HG02588 (cell line): ENCODE results near the gene FGB.
A peak's percentile ranks its signal among the peaks of the same experiment; 100 is the strongest.

ENCODE experiments used
- ATAC-seq: cut with Tn5 transposase; IDR thresholded peaks from one replicate; pipeline ENCODE4 v1.9.1; 2021; ENCODE audit warnings: mild to moderate bottlenecking, moderate library complexity; ENCODE audit not compliant: unreplicated experiment

The FGB gene

DNA sequence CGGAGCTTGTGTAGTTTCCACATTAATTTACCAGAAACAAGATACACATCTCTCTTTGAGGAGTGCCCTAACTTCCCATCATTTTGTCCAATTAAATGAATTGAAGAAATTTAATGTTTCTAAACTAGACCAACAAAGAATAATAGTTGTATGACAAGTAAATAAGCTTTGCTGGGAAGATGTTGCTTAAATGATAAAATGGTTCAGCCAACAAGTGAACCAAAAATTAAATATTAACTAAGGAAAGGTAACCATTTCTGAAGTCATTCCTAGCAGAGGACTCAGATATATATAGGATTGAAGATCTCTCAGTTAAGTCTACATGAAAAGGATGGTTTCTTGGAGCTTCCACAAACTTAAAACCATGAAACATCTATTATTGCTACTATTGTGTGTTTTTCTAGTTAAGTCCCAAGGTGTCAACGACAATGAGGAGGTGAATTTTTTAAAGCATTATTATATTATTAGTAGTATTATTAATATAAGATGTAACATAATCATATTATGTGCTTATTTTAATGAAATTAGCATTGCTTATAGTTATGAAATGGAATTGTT is at the start of gene FGB:
Gene FGB, plus strand, starts transcription at position 315 of the 558 bp plus-strand sequence. Its CDS starts 8 bp downstream, at position 323.
- no peak for ATAC-seq

DNA sequence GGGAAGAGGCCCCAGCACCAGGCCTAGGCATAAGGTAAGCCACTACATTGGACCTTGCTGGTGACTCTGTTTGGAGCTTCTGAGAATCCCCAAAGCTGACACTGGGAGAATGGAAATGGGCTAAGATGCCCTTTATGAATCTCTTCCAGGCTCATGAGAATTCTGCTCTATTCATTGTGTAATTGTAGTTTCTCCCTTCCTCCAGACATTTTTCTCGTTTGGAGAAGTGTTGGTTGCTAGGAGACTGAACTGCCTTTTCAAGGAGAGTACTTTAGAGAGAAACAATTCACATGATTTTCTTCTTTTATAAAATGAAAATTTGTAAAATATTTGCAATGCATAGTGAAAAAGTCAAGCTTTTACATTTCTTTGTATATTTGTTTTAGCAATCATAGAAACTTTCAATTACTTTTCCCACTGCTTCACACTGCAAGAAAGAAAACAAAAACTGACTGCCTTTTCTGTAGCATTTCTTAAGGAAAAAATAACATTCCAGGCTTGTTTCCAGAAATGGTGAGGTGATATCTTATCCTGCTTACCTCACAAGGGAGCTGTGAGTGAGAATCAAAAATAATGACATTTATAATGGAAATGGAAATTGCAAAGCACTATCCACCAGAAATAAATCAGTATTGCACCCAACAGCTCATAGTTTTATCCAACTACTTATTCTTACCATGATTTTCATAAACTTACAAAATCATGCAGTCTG is 46.3 kb upstream of the FGB start:
- no peak for ATAC-seq

DNA sequence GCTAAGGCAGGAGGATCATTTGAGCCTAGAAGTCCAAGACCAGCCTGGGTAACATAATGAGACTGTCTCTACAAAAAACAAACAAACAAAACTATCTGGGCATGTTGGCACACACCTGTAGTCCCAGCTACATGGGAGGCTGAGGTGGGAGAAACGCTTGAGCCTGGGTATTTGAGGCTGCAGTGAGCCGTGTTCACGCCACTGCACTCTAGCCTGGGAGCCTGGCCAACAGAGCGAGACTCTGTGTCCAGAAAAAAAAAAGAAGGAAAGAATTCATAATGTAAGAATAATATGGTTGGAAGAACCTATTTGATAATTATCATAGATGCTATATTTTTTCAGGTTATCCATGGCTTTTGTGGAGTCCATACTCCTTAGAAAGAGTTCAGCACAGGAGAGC is 45.2 kb upstream of the FGB start:
- no peak for ATAC-seq

DNA sequence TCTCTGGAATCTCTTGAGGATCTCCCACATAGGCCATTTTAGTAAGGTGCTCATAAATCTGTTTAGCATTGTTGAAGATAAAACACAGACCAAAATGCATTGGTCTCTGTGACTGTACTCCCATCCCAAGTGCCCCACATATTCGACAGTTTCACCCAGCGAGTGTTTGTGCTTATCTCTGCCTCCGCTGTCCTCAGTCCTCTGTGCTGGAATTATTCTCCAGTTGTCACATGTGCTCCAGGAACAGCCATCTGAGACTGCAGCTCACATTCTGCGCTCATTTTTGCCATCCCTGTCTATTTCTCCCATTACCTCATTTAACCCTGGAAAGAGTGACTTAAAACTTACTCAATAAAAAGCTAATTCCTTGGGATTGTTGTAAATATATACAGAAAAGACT is 43.6 kb upstream of the FGB start:
- no peak for ATAC-seq

DNA sequence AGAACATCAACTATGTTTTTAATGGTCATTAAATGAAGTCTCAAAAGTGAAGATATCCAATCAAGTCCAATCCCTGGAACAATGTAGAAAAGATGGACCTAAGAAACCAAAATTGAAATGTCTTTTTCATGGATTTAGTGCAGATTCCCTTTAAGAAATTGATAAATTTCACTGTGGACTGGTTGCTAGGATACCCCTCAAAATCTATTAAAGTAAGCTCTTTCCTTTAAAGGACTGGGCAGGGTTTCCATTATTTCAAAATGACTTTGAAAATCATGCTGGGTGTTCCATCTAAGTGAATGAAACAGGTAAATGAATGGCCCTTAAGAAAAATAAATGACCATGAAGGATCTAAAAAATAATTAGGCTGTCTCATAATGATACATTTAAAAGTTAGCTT is 41.2 kb upstream of the FGB start:
- ATAC-seq = no peak

DNA sequence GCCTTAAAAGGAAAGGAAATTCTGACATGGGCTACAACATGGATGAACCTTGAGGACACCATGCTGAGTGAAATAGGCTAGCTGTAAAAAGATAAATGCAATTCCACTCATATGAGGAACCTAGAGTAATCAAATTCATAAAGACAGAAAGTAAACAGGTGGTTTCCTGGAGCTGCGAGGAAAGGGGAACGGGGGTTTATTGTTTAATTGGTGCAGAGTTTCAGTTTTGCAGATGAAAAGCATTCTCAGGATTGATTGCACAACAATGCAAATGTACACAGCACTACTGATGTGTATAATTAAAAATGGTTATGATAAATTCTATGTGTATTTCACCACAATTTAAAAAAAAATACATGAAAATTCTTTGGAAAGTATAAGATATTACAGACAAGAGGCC is 36.7 kb upstream of the FGB start:
- no peak for ATAC-seq

DNA sequence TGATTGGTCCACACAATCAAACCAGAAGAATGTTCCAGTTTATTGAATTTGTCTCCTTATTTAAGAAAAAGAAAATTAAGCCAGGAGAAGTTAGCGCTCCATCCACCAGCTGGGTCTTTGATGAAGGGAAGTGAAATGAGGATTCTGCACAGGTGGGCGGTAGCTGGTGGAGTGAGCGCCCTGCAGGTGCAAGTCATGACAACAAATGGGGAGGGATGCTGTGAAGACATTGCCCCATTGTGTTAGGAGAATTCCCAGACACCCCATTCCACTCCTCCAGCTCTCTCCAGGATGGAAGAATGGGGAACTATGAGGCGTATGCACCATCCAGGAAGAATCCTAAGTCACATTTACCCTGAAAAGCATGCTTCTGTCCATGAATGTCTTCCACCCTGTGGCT is 35.5 kb upstream of the FGB start:
- no peak for ATAC-seq

DNA sequence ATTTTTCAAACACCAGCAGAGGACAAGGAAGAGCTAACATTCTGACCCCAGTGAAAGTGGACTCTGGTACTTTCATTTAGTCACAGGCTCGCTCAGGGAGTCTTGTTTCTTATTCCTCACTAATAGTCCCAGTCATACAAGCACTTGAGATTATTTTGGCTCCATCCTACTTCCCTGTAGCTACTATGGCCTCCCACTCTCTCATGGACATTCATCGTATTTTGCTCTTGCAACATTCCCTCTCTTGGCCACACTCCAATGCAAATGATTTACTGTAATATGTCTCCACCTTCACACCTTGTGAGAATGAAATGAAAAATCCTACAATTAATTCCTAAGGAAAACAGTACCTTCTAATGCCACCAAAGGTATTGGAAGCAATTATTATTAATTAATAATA is 33.9 kb upstream of the FGB start:
- no peak for ATAC-seq

DNA sequence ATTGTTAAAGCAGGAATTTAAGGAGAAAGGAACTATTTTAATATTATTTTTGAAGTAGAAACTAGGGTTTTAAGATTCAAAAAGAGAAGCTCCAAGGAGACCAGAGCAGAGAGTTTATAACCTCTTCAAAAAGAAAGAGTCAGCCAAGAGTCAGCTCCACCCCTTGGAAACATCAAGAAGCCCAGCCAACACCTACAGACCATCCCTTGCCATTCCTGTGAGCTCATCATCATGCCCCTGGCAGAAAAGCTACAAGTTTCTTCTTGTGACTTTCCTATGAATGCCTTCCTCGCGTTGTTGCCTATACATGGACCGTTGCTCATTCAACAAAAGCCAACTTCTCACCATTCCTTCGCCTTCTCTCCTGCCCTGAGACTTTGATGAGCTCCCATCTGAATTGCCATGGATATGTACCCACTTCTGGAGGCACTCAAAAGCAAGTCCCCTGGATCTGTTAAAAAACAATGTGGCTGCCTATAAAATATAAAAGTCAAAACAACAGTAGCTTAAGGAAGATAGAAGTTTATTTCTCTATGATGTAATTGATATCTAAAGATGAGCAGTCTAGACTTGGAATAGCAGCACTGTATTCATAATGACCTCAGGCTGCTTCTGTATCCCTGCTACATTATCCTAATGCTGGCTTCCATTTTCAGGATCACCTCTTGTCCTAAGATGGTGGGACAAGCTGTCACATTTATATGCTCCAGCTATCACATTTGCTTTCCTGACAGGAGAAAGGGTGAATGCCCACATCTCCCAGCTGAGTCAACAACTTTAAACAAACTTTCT is 32.9 kb upstream of the FGB start:
- ATAC-seq = no peak

DNA sequence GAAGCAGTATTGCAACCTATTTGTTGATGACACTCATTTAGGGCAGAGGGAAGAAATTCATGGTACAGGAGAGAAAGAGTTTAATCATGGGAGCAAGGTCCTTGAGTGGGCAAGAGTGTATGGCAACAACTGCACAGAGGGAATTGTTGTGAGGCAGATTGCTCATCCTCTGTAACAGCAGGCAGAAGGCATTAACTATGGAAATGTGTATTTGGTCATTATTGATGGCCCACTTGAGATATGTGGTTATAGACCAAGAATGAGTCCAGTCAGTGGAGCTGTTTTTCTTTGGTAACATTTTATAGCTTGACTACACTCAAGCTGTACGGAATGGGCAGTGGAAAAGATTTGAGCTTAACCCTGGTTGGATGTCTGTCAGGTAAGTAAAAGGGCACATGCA is 28.5 kb upstream of the FGB start:
- no peak for ATAC-seq

DNA sequence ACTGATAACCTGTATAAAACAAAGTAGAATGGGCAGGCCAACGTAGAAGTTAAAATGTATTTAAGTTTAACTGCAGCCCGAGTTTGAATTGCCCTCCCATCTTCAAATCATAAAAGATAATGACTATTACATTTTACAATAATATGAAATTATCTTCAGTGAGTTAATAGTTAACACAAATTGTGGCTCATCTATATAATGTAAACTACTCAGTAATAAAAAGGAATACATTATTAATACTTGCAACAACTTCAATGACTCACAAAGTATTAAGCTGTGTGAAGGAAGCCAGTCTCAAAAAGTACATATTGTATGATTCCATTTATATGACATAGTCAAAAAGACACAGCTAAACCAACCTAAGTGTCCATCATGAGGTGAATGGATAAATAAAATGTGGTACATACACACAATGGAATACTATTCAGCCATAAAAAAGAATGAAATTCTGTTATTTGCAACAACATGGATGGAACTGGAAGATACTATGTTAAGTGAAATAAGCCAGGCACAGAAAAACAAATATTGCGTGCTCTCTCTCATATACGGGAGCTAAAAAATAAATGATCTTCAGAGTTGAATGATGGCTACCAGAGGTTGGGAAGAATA is 20.4 kb upstream of the FGB start:
- no peak for ATAC-seq

DNA sequence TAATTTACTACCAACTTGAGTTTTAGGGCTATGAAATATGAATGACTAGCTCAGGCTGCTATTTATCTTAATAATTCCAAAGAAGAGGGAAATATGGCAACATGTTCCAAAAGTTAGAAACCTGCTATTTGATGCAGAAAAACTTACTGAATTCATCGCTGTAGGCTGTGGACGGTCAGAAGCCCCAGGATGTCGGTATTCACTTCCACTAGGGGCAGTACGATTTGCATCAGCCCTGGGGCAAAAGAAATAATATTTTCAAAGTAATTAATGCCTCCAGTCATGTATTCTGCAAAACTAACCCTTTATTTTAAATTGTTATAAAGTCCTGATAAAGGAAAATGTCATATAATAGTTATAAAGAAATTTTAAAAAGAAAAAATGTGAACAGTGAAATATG is 17.1 kb upstream of the FGB start:
- ATAC-seq = no peak

DNA sequence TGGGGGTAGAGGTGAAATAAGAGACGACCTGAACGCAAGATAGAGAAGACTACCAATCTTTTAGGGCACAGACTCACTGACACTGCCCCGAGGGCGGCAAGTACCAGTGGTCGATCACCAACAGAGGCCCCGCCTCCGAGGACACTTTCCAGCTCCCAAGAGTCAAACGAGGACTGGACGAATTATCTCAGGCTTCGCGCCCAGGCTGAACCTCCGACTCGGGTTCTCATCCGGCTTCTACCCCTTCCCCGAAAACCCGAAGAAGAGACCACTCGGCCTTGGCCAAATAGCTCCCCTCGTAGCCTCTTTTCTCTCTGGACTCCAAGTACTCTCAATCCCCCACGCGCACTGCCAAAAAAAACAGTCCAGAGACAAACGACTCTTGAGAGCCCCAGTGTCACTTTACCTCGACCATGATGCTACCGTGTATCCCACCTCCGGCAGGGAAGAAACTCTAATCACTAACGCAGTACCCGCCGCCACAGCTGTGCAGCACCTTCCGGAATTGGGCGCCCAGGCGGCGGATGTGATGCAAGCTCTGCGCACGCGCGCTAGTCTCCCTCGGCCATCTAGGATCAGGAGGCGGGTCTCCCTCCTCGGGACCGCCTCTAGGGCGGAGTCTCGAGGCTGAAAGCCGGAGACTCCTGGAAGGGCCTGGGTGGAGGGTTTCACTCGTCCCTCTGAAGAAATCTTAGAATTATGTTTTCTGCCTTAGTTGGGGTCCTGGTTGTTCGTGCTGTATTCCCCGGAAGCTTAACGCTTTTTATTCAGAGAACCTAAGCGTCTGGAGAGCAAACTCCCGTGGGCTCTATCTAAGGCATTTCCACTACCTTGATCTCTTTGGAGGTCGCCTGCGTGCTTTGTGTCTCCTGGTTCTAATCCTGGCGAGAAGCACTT is 12.7 kb upstream of the FGB start, which contains the start of gene PLRG1:
Gene PLRG1, minus strand, starts transcription at position 507 of the 897 bp plus-strand sequence. Its CDS starts 92 bp downstream, at position 415.
- ATAC-seq = peak; percentile 98

DNA sequence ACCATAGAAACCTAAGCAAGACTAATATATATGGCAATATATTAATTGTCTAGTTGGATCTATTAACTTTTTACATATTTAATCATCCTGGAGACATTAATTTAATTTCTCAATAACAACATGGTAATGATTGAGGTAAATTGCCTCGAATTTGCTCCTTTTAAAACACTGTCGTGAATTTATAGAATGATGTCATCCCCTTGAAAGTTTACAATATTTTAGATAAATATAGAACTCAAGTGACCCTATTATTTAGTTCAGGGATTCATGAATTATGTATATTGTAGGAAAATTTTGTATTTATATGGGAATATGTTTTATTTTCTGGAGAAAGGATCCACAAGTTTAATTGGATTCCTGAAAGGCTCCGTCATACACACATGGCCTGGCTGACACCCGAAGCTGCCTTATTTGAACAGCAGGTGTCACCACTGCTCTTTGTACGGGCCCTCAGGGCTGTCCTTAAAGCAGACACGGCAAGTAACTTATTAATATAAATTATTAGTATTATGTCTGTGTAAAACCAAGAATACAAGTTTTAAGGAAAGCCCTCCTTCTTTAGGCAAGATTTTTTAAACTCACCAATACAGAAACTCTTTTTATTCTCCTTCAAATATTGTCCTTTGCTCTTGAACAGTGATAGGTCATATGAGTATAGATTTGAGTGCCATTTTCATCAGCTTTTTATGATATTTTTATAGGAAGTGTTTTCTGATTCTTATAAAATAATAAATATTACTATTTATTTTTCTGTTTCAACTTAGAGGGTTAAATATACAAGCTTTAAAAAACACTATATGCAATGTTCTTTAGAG is 10.7 kb upstream of the FGB start:
- ATAC-seq = peak; percentile 52

DNA sequence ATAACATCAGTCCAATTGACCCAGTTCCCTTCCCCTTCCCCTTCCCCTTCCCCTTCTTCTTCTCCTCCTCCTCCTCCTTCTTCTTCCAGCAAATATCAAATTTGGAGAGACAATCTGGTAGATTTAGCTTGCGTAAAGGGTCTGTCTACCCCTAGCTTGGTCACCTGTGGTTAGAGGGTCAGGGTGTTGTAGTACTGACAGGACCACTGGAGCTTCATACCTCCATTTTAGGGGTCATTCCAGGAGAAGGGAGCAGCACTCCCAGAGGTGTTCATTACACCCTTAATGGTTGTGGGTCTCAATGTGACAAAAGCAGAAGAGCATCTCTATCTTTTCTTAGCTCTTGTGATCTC is 3.7 kb upstream of the FGB start:
- no peak for ATAC-seq

DNA sequence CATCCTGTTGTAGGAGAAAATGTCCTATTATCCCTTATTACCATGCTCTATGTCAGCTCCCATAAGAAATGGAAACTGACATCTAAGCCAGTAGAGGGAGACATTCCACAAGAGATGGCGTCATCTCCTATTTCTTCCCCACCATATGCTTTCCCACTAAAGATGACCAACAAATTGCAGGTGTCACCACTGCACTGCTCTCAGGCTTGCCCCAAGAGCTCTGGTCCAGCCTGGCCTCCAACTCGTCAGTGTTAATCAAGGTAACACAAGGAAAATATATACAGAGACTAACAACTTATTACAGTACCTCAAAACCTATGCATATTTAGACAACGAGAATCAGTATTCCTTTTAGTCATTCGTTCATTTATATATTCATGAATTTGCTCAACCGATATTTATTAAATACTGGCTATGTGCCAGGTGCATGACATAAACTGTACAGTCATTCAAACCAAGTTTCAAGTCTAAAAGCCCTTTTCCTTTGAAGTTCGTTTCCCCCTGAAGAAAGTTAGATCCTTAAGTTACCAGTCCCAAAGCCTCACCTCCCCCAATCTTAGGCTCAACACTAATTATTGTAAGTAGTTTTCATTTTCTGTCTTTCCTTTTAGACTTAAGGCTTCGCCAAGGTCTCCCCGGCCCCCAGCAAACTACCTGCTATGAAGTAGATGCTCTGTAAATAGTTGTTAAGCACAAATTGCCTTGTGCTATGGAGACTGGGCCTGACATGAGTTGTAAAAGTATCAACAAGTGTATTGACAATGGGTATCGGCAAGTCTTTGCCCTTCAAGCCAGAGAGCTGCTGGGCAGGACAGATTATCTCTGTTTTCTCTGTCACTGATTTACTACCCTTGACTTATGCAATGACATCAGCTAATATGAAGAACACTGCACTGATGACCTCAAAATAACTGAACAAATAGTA is 3.1 kb upstream of the FGB start:
- peak; percentile 91 for ATAC-seq

DNA sequence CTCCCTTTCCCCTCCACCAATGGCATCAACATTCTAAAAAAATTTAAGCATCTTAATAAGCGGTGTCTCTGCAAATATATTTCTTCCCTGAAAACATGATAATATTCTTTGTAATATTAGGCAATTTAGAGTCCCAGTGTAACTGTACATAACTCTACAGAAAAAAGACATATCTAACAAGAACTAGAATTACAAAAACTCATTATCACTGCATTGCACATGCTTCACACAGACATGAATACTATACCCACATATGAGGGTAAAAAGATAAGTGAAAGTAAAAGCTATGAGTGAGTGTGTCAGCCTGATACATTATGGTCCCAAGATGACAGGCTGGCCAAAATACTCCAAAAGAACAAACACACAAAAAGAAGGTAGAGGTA is 2.4 kb upstream of the FGB start:
- no peak for ATAC-seq

DNA sequence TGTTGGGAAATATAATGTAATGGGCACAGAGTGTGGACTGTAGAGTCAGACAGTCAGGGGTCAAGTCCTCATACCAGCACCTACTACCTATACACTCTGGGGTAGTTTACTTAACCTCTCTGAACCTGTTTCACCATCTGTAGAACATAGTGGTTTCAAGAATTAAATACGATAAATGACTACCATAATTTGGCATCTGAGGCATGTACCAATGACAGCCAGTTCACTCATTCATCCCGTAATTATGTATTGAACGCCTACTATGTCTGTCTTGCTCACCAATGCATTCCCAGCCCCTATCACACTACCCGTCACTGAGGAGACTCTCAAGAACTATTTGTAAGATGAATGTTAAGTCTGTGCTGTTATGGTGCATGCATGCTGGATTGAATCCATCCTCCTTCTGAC is 2.0 kb upstream of the FGB start:
- no peak for ATAC-seq

DNA sequence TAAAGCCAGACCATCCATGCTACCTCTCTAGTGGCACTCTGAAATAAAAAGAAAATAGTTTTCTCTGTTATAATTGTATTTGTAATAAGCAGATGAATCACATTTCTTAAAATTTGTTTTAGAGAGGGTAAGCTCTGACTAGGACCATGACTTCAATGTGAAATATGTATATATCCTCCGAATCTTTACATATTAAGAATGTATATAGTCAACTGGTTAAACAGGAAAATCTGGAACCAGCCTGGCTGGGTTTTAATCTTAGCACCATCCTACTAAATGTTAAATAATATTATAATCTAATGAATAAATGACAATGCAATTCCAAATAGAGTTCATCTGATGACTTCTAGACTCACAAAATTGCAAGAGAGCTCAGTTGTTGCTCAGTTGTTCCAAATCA is 1.5 kb downstream of the FGB start:
- no peak for ATAC-seq
